Hepatocyte (in vitro differentiated cells): ENCODE results near the gene EDAR.

Experiments
- EZH2 ChIP-seq: fragments of 200-600 bp; sonication (generic); IDR thresholded peaks from 2 replicates; pipeline ENCODE4 v1.6.1; 2016; ENCODE audit warnings: antibody characterized with exemption, mild to moderate bottlenecking, borderline replicate concordance
- EZH2phosphoT487 ChIP-seq: fragments of 200-600 bp; sonication (generic); IDR thresholded peaks from one replicate; pipeline ENCODE4 v1.6.1; 2018; ENCODE audit warnings: antibody characterized with exemption, mild to moderate bottlenecking, low read depth, moderate library complexity; ENCODE audit not compliant: unreplicated experiment, severe bottlenecking
- TF ChIP-seq, protein P1 (sequence below): fragments of 200-600 bp; sonication (generic); IDR thresholded peaks from 2 replicates; pipeline ENCODE4 v1.5.1; 2016; ENCODE audit warnings: antibody characterized with exemption, mild to moderate bottlenecking; ENCODE audit not compliant: poor library complexity

DNA sequence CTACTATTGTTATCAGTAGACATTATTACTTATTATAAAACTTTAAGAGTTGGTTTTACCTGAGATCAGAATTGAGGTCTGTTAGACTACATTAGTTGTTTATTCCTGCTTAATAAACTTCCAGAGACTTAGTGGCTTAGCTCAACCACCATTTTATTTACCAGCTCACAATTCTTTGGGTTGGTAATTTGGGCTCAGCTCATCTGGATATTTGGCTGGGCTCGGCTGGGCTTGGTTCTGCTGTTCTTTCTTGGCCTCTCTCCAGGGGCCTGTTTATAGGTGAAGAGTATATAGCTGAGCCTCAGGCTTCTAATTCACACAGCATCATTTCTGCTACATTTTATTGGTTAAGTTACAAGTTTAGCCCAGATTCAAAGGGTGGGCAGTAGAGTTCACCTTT lies 134.5 kb downstream of the EDAR start:
- TF ChIP-seq, protein P1, sequence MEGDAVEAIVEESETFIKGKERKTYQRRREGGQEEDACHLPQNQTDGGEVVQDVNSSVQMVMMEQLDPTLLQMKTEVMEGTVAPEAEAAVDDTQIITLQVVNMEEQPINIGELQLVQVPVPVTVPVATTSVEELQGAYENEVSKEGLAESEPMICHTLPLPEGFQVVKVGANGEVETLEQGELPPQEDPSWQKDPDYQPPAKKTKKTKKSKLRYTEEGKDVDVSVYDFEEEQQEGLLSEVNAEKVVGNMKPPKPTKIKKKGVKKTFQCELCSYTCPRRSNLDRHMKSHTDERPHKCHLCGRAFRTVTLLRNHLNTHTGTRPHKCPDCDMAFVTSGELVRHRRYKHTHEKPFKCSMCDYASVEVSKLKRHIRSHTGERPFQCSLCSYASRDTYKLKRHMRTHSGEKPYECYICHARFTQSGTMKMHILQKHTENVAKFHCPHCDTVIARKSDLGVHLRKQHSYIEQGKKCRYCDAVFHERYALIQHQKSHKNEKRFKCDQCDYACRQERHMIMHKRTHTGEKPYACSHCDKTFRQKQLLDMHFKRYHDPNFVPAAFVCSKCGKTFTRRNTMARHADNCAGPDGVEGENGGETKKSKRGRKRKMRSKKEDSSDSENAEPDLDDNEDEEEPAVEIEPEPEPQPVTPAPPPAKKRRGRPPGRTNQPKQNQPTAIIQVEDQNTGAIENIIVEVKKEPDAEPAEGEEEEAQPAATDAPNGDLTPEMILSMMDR: no peak
- TF ChIP-seq EZH2: no peak
- TF ChIP-seq EZH2phosphoT487: no peak
